GM18909 (cell line): ENCODE measurements around the gene CAV2.
A peak's percentile ranks its signal among the peaks of the same experiment; 100 is the strongest.

Source experiments
- ATAC-seq: cut with Tn5 transposase; IDR thresholded peaks from one replicate; pipeline ENCODE4 v1.9.1; 2021; ENCODE audit warnings: mild to moderate bottlenecking; ENCODE audit not compliant: unreplicated experiment, poor library complexity

The CAV2 gene

DNA sequence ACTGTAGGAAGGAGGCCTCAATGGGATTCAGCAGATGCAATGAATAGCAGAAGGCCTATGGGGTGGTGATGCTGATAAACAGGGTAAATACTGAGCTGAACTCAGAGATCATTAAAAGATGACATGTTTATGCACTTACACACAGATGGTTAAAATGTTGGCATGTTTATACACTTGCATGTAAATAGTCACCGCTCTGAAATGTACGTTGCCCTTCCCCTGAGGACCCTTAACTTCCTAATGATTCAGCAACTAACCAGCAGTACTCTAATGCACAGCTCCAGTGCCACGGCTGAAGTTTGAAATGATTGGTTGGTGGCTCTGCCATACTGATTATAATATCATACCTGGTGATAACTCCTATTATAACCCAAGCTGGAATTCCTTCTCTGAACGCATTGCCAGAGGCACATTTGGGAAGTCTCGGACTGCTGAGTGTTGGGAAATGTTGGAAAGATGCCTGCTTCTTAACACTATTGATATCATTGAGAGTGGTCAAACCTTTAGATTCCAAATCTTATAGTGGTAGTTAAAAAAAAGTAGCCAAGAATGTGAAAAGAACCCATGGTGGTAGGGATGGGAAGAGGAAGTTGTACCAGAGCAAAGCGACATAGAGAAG, 21.6 kb downstream of the CAV2 start:
- ATAC-seq = no peak

DNA sequence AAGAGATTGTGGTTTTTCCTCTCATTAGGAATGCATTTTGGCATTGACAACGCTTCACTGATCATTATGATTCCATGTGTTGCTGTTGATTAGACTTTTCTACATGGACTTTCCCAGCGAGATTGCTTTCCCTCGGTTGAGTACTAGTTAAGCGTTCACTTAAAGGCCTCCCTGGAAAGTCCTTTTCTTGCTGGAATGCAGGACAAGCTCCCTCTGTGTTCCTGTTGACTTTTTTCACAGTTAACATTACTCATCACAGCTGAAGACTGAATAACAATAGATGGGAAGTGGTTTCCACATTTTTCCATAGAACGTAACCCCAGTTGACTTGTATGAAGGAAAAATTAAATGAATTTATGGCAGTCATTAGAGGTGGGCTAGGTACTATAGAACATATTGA, 22.7 kb downstream of the CAV2 start:
- ATAC-seq = no peak

DNA sequence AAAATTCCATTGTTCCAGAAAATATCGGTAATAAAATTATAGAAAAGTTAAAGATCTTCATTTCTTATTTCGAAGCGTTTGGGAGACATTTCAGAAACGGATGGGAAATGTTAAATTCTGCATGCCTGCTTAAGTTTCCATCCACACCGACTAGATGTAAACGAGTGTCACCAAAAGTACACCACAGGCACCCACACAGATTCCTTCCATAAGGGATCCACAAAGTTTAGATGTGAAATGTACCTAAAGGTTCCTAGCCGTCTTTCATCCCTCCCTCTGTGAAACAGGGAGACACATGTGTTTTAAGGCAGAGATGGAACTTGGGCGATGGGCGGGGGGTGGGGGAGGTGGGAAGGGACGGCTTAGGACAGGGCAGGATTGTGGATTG, 24.7 kb downstream of the CAV2 start:
- no peak for ATAC-seq

DNA sequence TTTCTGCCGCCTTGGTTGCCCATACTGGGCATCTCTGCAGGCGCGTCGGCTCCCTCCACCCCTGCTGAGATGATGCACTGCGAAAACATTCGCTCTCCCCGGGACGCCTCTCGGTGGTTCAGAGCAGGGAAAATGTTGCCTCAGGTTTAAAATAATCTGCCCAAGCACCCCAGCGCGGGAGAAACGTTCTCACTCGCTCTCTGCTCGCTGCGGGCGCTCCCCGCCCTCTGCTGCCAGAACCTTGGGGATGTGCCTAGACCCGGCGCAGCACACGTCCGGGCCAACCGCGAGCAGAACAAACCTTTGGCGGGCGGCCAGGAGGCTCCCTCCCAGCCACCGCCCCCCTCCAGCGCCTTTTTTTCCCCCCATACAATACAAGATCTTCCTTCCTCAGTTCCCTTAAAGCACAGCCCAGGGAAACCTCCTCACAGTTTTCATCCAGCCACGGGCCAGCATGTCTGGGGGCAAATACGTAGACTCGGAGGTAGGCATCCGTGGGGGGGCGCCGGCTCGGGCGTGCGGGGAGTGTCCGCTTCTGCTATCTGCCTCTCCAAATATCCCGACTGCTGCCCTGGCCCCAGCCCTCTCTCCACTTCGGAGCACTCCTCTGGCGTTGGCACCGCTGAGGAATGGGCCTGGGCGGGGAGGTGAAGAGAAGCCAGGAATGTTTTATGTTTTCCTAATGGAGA, 25.2 kb downstream of the CAV2 start, which contains the start of gene CAV1:
Gene CAV1 (plus strand): TSS at position 428 of the 689 bp plus-strand sequence. CDS start 27 bp downstream, at position 455.
- no peak for ATAC-seq

DNA sequence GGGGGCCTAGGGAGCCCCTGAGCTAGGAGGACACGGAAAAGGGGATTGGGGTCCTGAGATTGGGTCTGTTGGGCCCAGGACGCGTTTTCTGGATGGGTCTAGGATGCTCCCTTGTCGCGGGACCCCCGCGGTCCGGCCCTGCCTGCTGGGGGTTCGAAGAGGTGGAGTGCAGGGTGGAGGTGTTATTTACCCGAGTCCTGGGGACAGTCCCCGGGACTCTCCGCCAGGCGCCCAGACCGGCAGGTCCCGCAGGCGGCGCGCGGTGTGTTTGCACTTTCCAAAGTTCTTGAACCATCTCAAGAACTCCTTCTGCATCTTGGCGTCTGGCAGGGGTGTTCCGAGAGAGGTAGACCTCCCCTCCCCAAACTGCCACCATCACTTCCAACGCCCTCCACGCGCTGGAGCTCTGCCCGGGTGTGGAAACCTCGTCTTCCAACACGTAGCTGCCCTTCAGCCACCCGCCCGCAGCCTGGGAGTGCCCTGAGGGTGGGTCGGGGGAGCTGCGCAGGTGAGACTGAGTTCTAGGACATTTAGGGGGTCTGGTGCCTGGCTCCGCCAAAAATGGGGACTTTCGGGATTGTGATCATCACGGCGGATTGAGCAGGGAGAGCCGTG, 25.9 kb downstream of the CAV2 start:
- ATAC-seq = peak; percentile 40

DNA sequence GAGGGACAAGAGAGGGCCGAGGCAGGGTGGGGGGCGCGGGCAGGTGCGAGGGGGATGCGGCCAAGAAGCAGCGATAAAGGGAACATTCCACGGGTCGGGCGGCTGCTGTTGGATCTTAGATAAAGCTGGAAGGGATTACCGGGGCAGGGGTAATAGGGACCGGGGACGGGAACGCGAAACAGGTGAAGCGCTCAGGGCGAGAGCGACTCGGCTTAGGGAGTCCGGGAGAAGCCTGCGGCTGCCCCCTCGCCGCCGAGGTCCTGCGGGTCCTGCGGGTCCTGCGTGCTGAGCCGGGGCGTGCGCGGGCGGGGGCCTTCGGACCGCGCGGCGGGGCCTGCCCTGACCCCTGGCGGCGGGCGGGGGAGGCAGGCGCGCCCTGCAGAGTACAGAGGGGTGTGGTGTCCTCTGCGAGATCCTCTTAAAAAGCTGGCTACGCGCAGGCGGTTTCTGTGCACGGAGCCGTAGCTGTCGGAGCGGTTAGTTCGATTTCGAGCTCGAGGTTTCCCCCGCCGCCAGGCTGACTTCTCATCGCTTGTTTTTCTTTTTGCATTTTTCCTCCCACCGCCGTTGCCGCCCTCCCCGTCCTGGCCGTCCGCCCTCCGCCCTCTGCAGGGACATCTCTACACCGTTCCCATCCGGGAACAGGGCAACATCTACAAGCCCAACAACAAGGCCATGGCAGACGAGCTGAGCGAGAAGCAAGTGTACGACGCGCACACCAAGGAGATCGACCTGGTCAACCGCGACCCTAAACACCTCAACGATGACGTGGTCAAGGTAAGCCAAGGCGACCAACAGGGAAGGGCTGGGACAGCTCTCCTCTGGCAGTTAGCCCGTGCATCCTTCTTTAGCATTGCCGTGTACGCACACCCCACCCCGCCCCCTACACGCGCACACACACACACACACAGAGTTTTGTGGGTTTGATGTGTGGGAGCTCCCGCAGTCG, 26.6 kb downstream of the CAV2 start:
- ATAC-seq = peak; percentile 93

DNA sequence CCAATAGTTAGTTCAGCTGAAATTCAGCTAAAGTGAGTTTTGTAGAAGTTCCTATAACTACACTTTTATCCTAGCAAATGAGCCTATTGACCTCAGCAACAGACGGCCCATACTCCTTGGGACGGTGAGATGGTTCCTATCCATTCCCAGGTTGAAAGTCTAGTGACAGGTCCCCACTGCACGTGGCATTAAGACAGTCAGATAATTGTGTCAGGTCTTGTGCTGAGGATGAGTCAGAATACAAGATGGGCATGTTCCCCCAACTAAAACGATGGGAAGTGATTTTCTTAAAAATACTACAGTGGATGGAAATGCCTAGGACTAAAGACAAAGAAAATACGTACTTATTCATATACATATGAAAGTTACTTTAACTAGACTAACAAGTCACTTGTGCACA, 27.4 kb downstream of the CAV2 start:
- no peak for ATAC-seq

DNA sequence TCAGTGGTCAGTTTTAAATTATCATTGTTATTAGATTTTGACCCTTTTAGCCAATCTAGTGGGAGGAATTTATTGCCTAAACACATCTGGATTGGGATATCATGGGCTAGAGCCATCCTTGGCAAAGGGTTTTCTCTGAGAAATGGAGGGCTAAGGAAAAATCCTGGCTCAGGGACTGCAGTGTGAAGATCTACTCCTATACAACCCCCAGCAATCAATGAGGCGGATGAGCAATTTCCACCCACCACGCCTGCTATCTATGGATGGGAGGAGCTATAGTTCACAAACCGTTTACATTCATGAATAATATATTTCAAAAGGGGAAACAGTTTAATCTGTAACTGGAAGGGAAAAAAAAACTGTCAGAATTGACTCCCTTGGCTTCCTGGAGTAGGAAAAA, 28.0 kb downstream of the CAV2 start:
- no peak for ATAC-seq

DNA sequence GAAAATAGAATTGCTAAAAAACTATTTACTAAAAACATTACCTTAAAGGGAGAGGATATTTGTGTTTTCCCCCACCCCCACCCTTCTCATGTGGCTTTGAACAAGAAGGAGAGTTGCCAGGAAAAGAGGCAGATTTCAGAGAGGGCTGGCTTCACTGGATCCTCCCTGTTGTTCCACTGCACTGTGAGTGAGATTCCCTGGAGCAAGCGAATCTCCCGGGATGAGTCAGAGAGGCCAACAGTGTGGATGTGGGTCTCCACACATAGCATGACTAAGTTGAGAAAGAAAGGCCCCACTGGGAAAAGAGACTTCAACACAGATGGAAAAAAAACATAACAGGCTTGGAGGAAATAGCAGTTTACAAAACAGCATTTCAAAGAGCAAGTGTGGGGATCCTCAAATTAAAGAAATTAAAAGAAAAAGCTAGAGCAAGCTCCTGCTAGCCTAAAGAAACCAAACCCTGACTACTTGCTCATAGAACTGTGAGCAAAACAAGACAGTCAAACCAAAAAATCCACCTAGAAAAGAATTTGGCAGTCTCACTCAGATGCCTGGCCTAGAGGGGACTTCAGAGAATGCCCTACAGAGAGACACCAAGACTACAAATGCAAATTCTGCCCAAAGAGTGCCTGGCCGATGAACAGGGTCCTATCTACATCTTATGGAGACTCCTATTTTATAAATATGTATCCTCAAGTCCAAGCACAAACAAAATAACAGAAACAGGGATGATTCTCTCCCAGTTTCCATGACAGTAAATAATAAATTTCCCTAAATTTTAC, 28.7 kb downstream of the CAV2 start:
- no peak for ATAC-seq

DNA sequence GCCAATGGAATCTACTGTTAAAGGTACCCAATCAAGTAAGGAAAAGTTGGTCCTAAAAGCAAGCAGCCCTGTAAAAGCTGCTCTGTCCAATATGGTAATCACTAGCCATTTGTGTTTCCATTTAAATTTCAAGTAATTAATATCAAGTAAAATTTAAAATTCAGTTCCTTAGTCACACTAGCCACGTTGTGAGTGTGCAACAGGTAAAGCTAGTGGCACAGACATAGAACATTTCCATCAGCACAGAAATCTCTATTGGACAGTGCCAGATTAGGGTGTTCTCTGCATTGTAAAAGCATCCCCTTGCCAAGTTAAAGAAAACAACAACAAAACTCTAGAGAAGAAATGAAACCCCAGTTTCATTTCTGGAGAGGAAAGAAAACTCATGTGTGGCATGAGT, 29.7 kb downstream of the CAV2 start:
- ATAC-seq = no peak

DNA sequence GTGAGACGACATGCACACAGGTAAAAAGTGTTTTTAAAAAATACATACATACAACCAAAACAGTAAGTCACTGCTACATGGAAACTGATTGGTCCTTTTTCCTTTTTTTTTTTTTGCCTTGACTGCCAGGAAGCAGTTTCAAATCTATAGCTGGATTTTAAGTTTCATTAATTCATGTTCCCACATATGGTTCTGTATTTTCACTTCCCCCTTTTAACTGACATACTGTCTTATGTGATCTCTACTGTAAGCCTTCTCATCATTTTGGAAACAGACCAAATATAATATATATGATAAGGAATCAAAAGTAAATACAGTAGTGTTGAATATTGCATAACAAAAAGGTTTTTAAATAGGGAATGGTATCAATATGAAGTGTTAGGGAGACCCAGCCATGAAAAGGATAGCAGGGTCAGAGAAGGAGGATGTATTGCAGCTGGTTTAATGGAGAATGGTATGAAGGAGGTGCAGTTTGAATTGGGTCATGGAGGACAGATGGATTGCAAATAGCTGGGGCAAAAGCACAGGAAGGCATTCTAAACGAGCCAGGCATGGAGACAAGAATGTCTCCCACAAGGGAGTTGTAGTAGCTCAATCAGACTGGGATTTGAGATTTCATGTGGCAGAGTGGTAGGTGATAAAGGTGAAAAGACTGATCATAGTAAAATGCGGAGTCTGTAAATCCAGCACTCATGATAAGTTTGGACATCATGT, 30.7 kb downstream of the CAV2 start:
- no peak for ATAC-seq

DNA sequence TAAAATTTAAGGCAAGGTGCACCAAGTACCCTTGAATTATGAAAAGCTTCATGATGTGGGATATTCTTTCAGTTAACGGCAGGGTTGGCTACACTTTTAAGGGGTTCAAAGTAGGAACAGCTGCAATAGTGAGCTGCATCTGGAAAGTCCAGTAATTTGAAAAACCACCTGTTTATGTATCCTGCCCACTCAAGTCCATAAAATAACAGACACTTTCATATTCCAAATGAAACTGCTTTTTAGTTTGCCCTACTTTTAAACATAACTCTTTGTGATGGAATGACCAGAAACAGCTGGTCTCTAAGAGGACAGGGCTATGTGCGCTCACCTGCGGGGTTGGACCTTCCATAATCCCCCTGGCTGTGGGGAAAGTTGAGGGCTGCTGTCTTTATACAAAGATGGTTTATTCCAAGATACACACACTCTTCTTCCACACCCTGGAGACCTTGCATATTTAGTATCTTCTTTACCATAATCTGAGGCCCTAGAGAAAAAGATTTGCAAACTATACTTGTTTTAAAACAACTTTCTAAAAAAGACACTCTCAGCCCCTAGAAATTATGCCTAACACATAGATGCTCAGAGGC, 32.7 kb downstream of the CAV2 start:
- no peak for ATAC-seq

DNA sequence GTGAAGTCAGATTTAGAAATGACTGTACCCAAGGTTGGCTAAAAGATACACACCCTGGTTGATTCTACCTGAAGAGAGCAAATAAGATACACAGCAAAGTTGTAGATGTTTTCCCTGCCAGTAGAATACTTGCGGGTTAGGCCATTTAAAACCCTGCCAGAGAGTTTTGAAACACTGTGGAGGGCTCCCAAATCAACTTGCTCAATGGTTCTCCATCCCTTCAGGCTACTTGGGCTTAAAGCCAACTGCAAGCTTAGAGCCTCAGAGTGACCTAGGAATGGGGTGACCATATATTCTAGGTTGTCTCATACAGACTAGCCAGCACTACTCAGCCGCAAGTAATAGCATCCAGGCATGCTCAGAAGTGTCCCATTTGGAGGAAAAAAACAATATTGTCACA, 35.3 kb downstream of the CAV2 start:
- ATAC-seq = no peak

DNA sequence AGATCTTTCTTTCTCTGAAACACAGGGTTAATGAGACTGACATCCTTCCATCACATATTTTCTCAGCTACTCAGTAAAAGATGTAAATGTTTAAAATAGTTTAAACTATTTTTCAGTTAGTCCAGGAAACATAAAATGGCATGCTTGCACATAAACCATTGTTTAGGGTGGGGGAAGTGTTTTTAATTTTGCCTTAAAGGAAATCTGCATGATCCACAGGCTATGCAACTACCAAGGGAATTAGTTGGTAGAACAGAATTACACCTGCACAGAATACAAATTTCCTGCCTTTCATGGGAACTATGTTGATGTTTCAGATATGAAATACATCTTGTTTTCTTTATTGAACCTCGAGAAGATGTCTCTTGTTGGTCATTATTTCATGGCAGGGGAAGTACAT, 35.9 kb downstream of the CAV2 start:
- ATAC-seq = no peak

DNA sequence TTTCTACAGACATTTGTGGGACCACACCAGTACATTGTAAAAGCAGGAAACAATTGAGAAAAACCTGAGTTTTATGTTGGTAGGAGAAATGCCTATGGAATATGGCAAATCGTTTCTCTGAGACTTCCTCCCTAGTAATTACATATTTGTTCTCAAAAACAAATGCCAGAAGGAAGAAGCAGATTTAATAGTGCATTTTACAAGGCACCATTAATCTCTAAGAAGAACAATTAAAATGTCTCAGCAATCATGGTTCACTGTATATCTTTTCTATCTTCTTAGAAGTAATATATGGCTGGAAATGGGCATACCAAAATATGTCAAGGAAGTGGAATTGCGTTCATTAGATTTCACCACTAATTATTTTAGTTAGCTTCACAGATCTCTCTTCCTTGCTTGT, 38.6 kb downstream of the CAV2 start:
- ATAC-seq = no peak

DNA sequence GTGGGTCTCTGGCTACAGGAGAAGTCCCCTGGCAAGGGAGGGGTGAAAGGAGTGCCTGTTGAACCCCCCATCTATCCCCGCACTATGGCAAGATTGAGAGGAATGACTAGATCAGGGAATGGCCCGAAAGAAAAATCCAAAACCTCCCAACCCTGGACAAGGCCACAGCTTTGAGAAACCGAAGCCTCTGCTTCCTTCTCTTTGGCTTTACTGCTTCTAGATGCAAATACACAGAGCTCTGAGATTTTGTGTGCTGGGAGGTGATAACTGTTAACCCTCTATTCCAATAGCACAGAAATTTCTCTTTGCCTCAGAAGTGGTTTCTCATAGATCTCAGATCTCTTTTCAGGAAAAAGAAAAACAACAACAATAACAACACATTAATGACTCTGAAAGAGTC, 40.3 kb downstream of the CAV2 start:
- no peak for ATAC-seq

DNA sequence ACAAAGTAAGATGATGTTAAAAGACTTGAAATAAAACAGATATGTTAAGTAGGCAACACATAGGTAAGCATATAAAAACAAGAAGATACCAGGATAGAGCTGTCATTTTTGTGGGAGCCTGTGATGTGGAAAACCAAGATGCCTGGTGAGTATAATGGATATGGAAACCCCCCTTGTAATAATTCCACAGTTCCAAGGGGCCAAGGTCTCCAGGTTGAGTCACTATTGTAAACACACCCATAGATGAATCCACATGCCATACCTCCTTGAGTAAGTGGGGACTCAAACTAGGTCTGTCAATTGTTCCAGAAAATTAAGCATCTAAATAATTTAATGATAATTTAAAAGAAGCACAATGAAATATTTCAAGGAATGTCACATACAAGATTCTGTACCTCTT, 41.2 kb downstream of the CAV2 start:
- ATAC-seq = no peak

DNA sequence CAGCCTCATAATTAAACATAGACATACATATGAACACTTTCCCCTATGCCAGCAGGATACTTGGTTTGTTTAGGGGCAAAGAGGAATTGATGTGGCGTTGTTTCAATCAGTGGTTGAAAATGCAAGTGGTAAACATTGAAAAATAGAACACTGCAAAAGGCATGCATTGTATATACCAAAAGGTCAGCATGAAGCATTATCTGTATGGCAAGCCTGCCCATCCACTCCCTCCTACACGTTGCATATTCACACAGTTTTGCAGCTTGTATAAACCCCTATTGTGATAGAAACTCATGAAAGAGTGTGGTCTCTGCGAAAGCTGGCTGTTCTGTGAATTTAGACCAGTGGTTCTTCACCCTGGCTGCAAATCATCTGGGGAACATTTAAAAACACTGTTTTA, 42.4 kb downstream of the CAV2 start:
- no peak for ATAC-seq

DNA sequence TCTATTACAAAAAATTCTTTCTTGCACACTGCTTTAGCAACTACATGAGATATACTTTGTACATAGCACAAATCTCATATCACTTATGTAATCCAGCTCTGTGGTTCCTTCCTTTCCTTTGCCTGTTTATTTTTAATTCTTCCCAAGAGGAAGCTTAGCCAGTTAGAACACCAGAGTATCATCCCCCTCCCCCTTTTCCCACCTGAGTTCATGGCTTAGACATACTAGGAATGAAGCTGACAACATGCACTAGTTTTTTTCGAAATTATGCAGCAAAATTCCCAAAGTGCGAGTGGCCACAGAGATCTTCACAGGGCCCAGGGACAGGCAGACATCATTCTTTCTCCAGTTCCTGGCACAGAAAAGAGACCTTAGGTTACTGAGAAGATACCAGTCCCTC, 43.1 kb downstream of the CAV2 start:
- no peak for ATAC-seq
